ENCODE results near the gene COL27A1.

The COL27A1 gene

GRCh38 chr9:114178076-114178475 is 22.7 kb downstream of the COL27A1 start:
- H3K4me3 ChIP-seq (ENCODE audit: low read depth, low read length) = no peak overlapping the region
- no peak for TF ChIP-seq CTCF (IDR thresholded peaks at IDR 0.05; ENCODE audit: low read depth, low read length)

GRCh38 chr9:114178756-114179450 is 23.6 kb downstream of the COL27A1 start:
- H3K4me3 ChIP-seq (ENCODE audit: low read depth, low read length) = no peak overlapping the region
- no peak for TF ChIP-seq CTCF (IDR thresholded peaks at IDR 0.05; ENCODE audit: low read depth, low read length)

GRCh38 chr9:114179516-114179915 is 24.2 kb downstream of the COL27A1 start:
- no peak for TF ChIP-seq CTCF (IDR thresholded peaks at IDR 0.05; ENCODE audit: low read depth, low read length)

GRCh38 chr9:114180696-114181606 is 25.6 kb downstream of the COL27A1 start:
- no peak for TF ChIP-seq CTCF (IDR thresholded peaks at IDR 0.05; ENCODE audit: low read depth, low read length)
- peak overlapping the region; percentile 30; the same call in 1 of the 2 replicates for H3K4me3 ChIP-seq (ENCODE audit: low read depth, low read length)

More at GRCh38 chr9:114179516-114179915, 24.2 kb downstream of the COL27A1 start:
- no peak overlapping the region for H3K4me3 ChIP-seq (ENCODE audit: low read depth, low read length)

GRCh38 chr9:114181607-114182409 is 26.5 kb downstream of the COL27A1 start:
- TF ChIP-seq CTCF (IDR thresholded peaks at IDR 0.05; ENCODE audit: low read depth, low read length) = no peak
- H3K4me3 ChIP-seq (ENCODE audit: low read depth, low read length) = peak overlapping the region; percentile 30; the same call in 1 of the 2 replicates

GRCh38 chr9:114183006-114183405 is 27.7 kb downstream of the COL27A1 start:
- H3K4me3 ChIP-seq (ENCODE audit: low read depth, low read length) = no peak overlapping the region
- TF ChIP-seq CTCF (IDR thresholded peaks at IDR 0.05; ENCODE audit: low read depth, low read length) = no peak

Measured in WI38 (cell line).